Loucy (cell line): ENCODE results near the gene UQCC2.

Source experiments
- H2AFZ ChIP-seq: fragments of 200-600 bp; sonication (generic); 2 replicates; pipeline ENCODE4 v1.6.0; 2016; ENCODE audit warnings: antibody characterized with exemption, mild to moderate bottlenecking, low read length, moderate library complexity
- H3F3A ChIP-seq: fragments of 200-600 bp; 2 replicates; pipeline ENCODE4 v1.6.0; 2016; ENCODE audit warnings: antibody characterized with exemption, low read depth, mild to moderate bottlenecking
- H3K27me3 ChIP-seq: fragments of 200-600 bp; sonication (generic); 2 replicates; pipeline ENCODE4 v1.6.1; 2014; ENCODE audit warnings: low read length, mild to moderate bottlenecking; ENCODE audit not compliant: insufficient read depth, poor library complexity, severe bottlenecking
- H3K36me3 ChIP-seq: fragments of 200-600 bp; sonication (generic); 2 replicates; pipeline ENCODE4 v1.6.1; 2016; ENCODE audit warnings: low read length; ENCODE audit not compliant: insufficient read depth
- H3K4me1 ChIP-seq: fragments of 200-600 bp; sonication (generic); 2 replicates; pipeline ENCODE4 v1.5.1; 2014; ENCODE audit warnings: low read length, mild to moderate bottlenecking; ENCODE audit not compliant: insufficient read depth, poor library complexity, severe bottlenecking
- H3K4me2 ChIP-seq: fragments of 200-600 bp; sonication (generic); 2 replicates; pipeline ENCODE4 v1.6.0; 2014; ENCODE audit warnings: antibody characterized with exemption, low read length, low read depth, mild to moderate bottlenecking; ENCODE audit not compliant: poor library complexity, severe bottlenecking
- H3K4me3 ChIP-seq: fragments of 200-600 bp; sonication (generic); 2 replicates; pipeline ENCODE4 v1.5.1; 2014; ENCODE audit warnings: low read length, mild to moderate bottlenecking, mixed read lengths; ENCODE audit not compliant: poor library complexity, severe bottlenecking
- H3K79me2 ChIP-seq: fragments of 200-600 bp; sonication (generic); 2 replicates; pipeline ENCODE4 v1.6.1; 2014; ENCODE audit warnings: low read length; ENCODE audit not compliant: insufficient read depth
- H3K9ac ChIP-seq: fragments of 200-600 bp; sonication (generic); 2 replicates; pipeline ENCODE4 v1.6.0; 2014; ENCODE audit warnings: mild to moderate bottlenecking, low read depth, low read length, moderate library complexity; ENCODE audit not compliant: poor library complexity, severe bottlenecking
- H3K9me2 ChIP-seq: fragments of 200-600 bp; sonication (generic); replicated peaks from 2 replicates; pipeline ENCODE4 v1.6.1; 2016; ENCODE audit warnings: low read depth, low read length, mixed read lengths
- H3K9me3 ChIP-seq: fragments of 200-600 bp; sonication (generic); 2 replicates; pipeline ENCODE4 v1.6.1; 2014; ENCODE audit warnings: mild to moderate bottlenecking, antibody characterized with exemption, low read length, low read depth; ENCODE audit not compliant: insufficient read depth
- H4K20me1 ChIP-seq: fragments of 200-600 bp; sonication (generic); 2 replicates; pipeline ENCODE4 v1.6.0; 2014; ENCODE audit warnings: antibody characterized with exemption, low read length, mild to moderate bottlenecking; ENCODE audit not compliant: insufficient read depth, poor library complexity, severe bottlenecking
- EZH2phosphoT487 ChIP-seq: fragments of 200-600 bp; IDR thresholded peaks from 2 replicates; pipeline ENCODE4 v1.6.1; 2018; ENCODE audit warnings: antibody characterized with exemption, mild to moderate bottlenecking, moderate library complexity, borderline replicate concordance
- TF ChIP-seq, protein P1 (sequence below): fragments of 200-600 bp; sonication (generic); conservative IDR thresholded peaks from 2 replicates; pipeline ENCODE4 v1.5.1; 2014; ENCODE audit warnings: mild to moderate bottlenecking, antibody characterized with exemption, low read length

The UQCC2 gene

DNA sequence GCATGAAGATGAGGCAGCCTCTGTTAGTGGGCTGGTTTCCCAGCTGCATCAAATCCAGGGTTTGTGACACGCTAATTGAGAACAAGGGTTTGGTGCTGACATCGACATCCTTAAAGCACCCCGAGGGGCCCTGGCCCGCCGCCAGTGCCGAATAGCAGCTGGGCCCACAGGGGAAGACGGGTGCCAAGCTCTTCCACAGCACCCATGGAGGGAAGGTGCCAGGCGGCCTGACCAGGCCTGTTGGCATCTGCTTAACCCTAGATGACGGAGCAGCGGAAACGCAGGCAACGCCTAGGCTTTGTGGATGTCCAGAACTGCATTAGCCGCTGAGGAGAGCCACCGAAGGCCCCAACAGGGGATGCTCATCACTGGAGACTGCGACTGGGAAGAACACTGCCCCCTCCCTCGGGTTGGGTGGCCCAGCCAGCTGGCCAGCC, 16.0 kb downstream of the UQCC2 start:
- H3K4me2 ChIP-seq, result no peak overlapping the region
- no peaks in the 10 kb centered on the region for H3K27me3 ChIP-seq
- no peaks in the 10 kb centered on the region for H3K79me2 ChIP-seq
- H4K20me1 ChIP-seq, result no peaks in the 10 kb centered on the region
- peaks cover 25% of the 10 kb centered on the region for H3K4me1 ChIP-seq
- no peak overlapping the region for H3K4me3 ChIP-seq
- H3K9me2 ChIP-seq, result no peaks in the 10 kb centered on the region
- H3K9ac ChIP-seq, result no peak overlapping the region
- no peaks in the 10 kb centered on the region for H3K9me3 ChIP-seq
- TF ChIP-seq, protein P1, sequence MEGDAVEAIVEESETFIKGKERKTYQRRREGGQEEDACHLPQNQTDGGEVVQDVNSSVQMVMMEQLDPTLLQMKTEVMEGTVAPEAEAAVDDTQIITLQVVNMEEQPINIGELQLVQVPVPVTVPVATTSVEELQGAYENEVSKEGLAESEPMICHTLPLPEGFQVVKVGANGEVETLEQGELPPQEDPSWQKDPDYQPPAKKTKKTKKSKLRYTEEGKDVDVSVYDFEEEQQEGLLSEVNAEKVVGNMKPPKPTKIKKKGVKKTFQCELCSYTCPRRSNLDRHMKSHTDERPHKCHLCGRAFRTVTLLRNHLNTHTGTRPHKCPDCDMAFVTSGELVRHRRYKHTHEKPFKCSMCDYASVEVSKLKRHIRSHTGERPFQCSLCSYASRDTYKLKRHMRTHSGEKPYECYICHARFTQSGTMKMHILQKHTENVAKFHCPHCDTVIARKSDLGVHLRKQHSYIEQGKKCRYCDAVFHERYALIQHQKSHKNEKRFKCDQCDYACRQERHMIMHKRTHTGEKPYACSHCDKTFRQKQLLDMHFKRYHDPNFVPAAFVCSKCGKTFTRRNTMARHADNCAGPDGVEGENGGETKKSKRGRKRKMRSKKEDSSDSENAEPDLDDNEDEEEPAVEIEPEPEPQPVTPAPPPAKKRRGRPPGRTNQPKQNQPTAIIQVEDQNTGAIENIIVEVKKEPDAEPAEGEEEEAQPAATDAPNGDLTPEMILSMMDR, result no peak
- TF ChIP-seq EZH2phosphoT487, result no peak
- H3F3A ChIP-seq, result 0 out of 2 replicates have a peak, but pooled peaks cover 3% of the 10 kb centered on the region
- H2AFZ ChIP-seq, result no peak overlapping the region
- H3K36me3 ChIP-seq, result peaks cover 62% of the 10 kb centered on the region; the same call in 1 of the 2 replicates

DNA sequence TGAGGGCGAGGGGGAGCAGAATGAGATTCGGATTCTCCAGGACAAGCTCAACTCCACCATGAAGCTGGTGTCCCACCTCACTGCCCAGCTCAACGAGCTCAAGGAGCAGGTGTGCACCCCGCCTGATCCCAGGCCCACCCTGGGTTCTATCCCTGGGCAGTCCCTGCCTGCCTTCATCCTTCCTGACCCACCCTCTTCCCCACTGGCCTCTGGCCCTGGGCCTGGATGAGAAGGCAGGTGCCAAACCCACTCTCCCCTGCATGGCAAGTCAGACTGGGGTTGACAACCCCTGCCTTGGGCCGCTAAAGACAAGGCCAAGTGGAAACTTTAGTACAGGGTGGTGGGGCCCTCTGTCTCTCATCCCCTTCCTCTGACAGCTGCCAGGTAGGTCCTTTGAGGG, 16.5 kb downstream of the UQCC2 start:
- peaks cover 65% of the 10 kb centered on the region; the same call in 1 of the 2 replicates for H3K36me3 ChIP-seq
- H3K9me2 ChIP-seq, result no peaks in the 10 kb centered on the region
- no peak overlapping the region for H3K4me3 ChIP-seq
- peaks cover 21% of the 10 kb centered on the region for H3K4me1 ChIP-seq
- no peak for TF ChIP-seq EZH2phosphoT487
- TF ChIP-seq, protein P1, result no peak
- H3K9ac ChIP-seq, result no peak overlapping the region
- H3K27me3 ChIP-seq, result no peaks in the 10 kb centered on the region
- no peaks in the 10 kb centered on the region for H3K79me2 ChIP-seq
- no peak overlapping the region for H3K4me2 ChIP-seq
- H2AFZ ChIP-seq, result no peak overlapping the region
- H3F3A ChIP-seq, result 0 out of 2 replicates have a peak, but pooled peaks cover 3% of the 10 kb centered on the region
- H3K9me3 ChIP-seq, result no peaks in the 10 kb centered on the region
- no peaks in the 10 kb centered on the region for H4K20me1 ChIP-seq

DNA sequence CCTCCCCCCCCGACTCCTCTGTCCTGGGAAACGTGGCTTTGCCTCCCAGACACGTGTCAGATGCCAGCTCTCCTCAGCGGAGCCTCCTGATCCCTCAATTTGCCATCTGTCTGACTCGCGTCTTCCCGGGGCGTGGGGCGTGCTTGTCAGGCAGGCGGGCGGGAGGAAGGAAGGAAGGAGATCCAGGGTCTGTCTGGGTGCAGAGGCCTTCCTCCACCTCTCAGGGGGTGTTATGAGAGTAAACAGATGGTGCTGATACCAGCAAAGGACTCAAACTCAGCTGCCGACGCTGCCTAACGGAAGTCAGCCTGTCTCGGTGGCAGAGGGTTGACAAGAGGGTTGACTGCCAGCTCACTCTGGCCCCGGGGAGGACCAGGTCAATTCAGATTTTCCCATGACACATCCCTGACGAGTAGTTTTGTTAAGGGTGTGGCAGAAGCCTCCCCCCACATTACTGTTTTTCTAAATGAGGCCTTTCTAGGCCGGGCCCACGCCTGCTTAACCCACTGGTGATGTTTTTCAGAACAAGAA, 17.0 kb downstream of the UQCC2 start:
- Histone ChIP-seq H3K79me2 (no peaks in the 10 kb centered on the region), H3K36me3 (peaks cover 70% of the 10 kb centered on the region; the same call in 1 of the 2 replicates), H3F3A (0 out of 2 replicates have a peak, but pooled peaks cover 2% of the 10 kb centered on the region), H4K20me1 (no peaks in the 10 kb centered on the region), H2AFZ (no peak overlapping the region), H3K9ac (no peak overlapping the region), H3K4me1 (peaks cover 19% of the 10 kb centered on the region), H3K27me3 (no peaks in the 10 kb centered on the region), H3K4me2 (no peak overlapping the region), H3K9me2 (no peaks in the 10 kb centered on the region), H3K4me3 (no peak overlapping the region), H3K9me3 (no peaks in the 10 kb centered on the region)
- TF ChIP-seq, protein P1, result no peak
- TF ChIP-seq EZH2phosphoT487, result no peak
